NCI-H2196 (cell line): ENCODE measurements around the gene ABLIM1.

Source experiments
- DNase-seq: peaks from one replicate; lab custom pipeline; 2025; ENCODE audit not compliant: unreplicated experiment; lab: John Stamatoyannopoulos, UW

Gene ABLIM1

GRCh38 chr10:114397651-114398145, 260.4 kb downstream of the ABLIM1 start:
- no peak for DNase-seq

GRCh38 chr10:114396464-114396863, 261.6 kb downstream of the ABLIM1 start:
- DNase-seq: no peak

GRCh38 chr10:114395366-114396022, 262.6 kb downstream of the ABLIM1 start:
- DNase-seq: no peak

- no peak for DNase-seq
Measured at GRCh38 chr10:114394531-114394930, 263.5 kb downstream of the ABLIM1 start.

GRCh38 chr10:114393886-114394285, 264.2 kb downstream of the ABLIM1 start:
- DNase-seq: no peak

GRCh38 chr10:114393482-114393881, 264.6 kb downstream of the ABLIM1 start:
- DNase-seq: no peak

GRCh38 chr10:114392112-114392835, 265.8 kb downstream of the ABLIM1 start:
- no peak for DNase-seq

GRCh38 chr10:114391599-114391998, 266.5 kb downstream of the ABLIM1 start:
- DNase-seq: no peak

- DNase-seq: no peak
Measured at GRCh38 chr10:114389426-114389825, 268.6 kb downstream of the ABLIM1 start.

- no peak for DNase-seq
Measured at GRCh38 chr10:114388275-114388674, 269.8 kb downstream of the ABLIM1 start.

GRCh38 chr10:114387784-114388183, 270.3 kb downstream of the ABLIM1 start:
- no peak for DNase-seq

GRCh38 chr10:114386452-114386851, 271.6 kb downstream of the ABLIM1 start:
- no peak for DNase-seq

- no peak for DNase-seq
Measured at GRCh38 chr10:114385557-114385956, 272.5 kb downstream of the ABLIM1 start.

- no peak for DNase-seq
Measured at GRCh38 chr10:114384601-114385000, 273.5 kb downstream of the ABLIM1 start.

- no peak for DNase-seq
Measured at GRCh38 chr10:114384181-114384580, 273.9 kb downstream of the ABLIM1 start.
